Measurements from ENCODE around the gene RAD51B.

The RAD51B gene

DNA sequence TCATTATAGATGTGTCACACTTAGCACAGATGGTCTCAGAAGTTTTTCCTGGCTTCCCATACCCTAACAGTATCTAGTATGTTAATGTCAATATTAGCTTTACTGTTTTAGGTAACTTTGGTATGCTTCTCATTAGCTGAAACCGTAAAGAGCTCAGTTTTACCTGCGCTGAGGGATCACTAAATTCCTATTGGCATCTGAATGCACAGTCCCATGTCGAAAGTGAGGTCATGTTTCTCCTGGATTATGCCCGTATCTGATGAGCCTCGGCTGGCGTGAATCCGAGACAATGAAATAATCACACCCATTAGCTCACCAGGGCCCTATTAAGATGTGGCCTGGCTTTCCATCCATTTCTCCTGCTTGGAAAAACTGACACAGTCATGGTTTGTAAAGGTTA, 555.1 kb downstream of the RAD51B start:
- no peak for DNase-seq (ENCODE audit: low read depth in 1 of 2, low spot score in 1 of 2)

DNA sequence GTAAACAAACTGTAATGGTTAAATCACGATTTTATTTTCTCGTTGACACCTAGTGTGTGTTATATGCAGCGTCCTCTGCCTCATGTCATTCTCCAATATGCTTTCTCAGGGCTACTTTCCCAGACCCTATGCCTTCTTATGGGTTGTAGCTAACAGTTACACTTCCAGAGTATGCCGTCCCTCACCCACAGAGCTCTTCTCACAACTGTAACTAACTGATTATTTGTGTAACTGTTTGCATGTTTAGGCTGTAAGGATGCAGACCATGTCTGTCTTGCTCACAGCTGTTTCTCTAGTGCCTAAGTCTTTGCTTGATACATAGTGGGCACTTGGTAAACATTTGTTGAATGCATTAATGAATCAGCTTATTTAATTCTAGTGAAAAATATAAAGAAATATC, 555.8 kb downstream of the RAD51B start:
- DNase-seq (ENCODE audit: low read depth in 1 of 2, low spot score in 1 of 2): no peak

DNA sequence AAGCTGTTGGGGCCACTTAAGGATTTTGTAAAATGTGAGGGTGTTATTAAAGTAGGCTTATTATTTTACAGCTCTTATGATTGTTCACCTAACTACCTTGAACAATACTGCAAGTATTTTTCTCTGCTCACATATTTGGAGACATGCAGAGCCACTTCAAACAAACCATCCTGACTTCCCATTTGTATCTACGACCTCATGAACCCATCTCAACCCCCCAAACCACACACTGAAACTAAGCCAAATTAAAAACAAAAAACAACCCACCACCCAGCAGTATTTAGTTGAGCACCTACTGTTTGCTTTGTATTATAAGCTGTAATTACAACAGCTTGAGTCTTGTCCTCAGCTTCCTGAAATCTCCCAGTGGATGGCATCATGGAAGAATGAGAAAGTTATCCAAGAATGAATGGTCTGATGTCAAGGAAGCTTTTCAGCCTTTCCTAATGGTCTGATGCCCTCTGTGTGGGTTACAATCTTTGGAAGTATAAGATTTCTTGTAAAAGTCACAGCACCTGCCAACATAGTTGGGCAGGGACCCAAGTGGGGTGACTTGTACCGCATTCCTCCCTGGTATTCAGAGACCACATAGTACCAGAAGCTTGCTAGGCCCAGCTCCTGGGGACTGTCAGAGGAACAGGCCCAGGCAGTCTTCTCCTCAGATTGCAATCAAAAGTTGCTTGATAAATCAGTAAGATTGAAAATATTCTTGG, 556.6 kb downstream of the RAD51B start:
- no peak for DNase-seq (ENCODE audit: low read depth in 1 of 2, low spot score in 1 of 2)

GRCh38 chr14:68377006-68377405, 557.4 kb downstream of the RAD51B start:
- no peak for DNase-seq (ENCODE audit: low read depth in 1 of 2, low spot score in 1 of 2)

DNA sequence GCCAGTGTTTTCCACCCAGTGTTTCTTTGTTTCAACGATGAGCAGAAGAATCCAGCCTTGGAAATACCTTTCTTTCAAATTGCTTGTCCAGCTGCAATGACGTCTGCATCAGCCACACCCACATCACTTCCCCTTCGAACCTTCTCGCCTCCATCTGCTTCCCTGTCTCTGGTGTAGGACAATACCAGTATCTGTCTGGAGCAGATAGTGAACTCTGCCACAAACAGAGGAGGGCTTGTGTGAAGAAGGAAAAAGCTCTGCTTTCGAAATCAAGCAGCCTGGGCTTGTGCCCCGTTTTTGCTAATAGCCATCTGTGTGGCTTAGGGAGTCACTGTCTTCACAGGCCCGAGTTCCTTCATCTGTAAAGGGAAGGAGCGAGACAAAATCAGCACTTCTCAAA, 557.9 kb downstream of the RAD51B start:
- no peak for DNase-seq (ENCODE audit: low read depth in 1 of 2, low spot score in 1 of 2)

DNA sequence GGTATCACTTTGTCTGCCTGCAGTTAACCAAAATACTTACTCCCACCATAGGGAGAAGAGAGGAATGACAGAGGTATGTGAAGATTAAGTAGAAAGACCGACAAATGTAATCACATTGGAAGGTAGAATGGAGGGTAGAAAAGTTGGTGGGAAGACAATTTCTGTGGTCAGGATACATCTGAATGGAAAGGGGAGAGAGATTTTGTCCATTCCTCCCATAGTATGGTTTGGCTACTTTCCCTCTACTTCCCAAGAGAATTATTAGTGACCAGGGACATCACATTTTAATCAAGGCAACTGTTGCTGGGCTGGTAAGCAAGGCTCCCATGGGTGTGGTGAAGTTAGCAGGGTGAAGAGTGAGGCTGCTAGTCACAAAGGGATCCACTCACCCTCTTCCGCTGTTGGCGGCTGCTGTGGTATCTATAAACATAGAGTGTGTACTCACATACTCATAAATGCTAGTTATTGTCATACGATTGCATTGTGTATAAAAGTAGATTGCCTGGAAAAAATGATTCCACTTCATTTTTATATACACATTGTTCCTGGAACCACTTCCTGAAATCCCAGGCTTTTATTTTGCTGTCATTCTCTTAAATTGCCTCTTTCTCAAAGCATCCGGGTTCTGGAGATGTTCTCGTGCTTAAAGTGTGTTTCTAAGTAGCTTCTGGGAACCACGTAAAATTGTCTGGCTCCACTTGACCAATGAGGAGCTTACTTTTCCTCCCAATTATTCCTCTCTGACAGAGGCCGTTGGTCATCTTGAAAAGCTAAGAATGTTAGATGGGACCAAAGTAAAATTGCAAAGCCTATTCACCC, 560.1 kb downstream of the RAD51B start:
- DNase-seq (ENCODE audit: low read depth in 1 of 2, low spot score in 1 of 2): no peak

DNA sequence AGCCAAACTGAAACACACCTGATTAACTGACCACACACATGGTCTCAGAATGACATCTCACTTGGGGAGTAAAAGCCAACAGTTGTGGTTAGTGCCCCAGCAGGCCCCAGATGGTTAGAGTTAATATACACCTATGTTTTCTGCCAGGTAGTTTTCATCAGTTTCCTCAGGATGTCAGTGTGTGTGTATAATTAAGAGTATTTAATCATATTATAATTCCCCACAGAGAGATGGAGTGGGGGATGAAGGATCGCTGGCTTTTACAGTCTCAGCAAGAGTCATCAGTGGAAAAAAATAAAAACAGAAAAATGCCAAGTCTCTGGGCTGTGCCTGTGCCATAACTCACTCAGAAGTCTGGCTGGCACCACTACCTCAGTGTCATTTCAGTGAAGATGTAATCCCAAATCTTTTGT, 560.8 kb downstream of the RAD51B start:
- DNase-seq (ENCODE audit: low read depth in 1 of 2, low spot score in 1 of 2): no peak

DNA sequence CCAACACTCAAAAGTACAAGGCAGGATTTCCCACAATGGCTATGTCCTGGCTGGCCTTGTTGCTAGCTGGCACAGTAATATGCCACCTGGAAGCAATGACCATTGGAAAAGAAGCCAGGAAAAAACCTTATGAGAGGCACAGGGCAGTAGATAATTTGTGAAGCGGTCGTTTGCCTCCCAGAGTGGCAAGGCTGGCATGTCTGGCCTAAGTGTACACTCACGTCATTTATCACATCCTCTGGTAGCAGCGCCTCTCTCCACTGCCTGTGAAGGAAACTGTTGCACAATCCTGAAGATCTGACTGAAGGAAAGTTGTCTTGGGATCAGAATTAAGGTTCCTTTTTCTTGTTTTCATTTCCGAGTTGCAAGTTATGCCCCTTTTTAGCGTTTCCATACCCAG, 564.8 kb downstream of the RAD51B start:
- no peak for DNase-seq (ENCODE audit: low read depth in 1 of 2, low spot score in 1 of 2)

DNA sequence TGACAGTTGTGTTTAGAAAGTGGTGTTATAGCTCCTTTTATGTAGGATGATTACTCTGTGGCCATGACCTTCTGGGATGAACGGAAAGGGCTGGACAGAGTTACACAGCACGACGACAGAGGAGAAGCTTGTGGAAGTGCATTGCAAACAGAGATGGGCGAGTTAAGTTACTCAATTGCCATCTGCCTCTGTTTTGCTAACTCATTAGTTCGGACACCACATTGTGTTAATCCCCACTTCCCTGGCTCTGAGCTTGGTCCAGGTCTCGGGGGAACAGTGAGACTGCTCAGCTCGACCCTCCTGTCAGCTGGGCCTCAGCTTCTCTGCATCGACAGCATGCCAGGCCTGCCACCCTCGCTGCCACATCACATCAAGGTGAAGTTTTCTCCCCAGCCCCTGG, 565.3 kb downstream of the RAD51B start:
- DNase-seq (ENCODE audit: low read depth in 1 of 2, low spot score in 1 of 2): no peak

DNA sequence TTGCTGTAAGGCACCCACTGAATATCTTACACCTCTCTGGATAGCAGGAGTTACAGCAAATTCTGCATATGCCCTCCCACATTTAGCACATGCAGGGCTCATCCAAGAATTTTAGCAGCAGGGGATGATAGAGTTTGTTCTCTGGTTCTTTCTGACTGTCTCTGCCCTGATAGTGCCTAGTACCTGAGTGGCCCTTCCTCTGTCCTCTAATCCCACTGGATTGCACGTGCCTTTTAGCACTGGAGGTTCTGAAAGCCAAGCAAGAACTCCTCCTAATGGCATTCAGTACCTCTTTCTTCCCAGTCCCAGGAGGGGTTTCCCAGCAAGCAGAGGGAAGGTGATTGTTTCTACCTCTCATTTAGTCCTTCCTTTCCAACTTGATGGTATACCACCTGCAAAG, 566.9 kb downstream of the RAD51B start:
- DNase-seq (ENCODE audit: low read depth in 1 of 2, low spot score in 1 of 2): no peak

- DNase-seq (ENCODE audit: low read depth in 1 of 2, low spot score in 1 of 2): no peak
Observed at GRCh38 chr14:68386950-68387779, 567.6 kb downstream of the RAD51B start.

GRCh38 chr14:68389943-68390342, 570.4 kb downstream of the RAD51B start:
- no peak for DNase-seq (ENCODE audit: low read depth in 1 of 2, low spot score in 1 of 2)

DNA sequence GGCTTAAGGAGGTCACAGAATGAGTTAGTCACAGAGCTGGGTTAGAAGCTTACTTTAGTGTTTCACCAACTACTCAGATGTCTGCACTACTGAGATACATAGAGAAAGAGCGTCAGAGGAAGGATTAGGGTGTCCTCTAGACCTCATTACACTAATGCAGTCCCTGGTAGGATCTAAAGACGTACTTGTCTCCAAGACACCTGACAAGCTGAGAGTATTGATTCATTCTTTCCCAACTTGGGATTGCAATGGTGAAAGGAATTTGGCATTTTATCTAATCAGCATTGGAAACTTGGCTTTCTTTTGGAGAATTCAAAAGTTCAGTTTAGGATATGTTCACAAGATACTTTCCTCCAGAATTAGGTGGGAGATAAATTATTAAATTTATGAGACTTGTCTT, 571.2 kb downstream of the RAD51B start:
- no peak for DNase-seq (ENCODE audit: low read depth in 1 of 2, low spot score in 1 of 2)

- no peak for DNase-seq (ENCODE audit: low read depth in 1 of 2, low spot score in 1 of 2)
Observed at GRCh38 chr14:68391311-68392014, 571.9 kb downstream of the RAD51B start.

DNA sequence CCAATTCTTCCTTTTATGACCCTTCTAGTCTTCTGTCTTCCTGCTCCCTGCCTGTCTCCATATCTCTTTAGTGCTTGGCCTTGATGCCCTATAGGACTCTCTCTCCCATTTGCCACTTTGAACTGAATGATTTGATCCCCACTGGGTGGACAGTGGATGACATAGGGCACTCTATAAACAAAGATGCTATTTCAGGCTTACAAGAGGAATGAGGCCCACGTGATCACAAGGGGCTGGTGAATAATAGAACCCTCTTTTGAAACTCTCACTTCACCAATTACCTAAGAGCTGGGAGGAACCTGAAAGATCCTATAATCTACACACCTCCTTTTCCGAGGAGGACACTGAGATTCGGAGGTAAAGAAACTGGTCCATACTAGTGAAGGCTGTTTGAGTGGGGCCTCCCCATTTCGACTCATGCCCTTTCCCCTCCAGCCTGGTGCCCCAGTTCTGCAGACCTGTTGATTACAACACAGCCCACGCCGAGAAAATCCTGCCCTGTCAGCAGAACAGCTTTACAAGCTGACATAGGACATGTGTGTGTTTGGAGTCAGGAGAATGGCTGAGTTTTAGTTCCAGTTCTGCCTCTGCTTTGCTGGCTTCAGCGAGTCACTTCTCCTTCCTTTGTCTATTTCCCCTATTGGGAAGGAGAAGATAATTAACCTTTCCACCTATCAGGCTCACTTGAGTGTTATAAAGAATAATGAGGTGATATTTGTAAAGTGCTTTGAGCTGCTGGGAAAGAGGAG, 573.0 kb downstream of the RAD51B start:
- DNase-seq (ENCODE audit: low read depth in 1 of 2, low spot score in 1 of 2): no peak

GRCh38 chr14:68393259-68393658, 573.7 kb downstream of the RAD51B start:
- no peak for DNase-seq (ENCODE audit: low read depth in 1 of 2, low spot score in 1 of 2)

DNA sequence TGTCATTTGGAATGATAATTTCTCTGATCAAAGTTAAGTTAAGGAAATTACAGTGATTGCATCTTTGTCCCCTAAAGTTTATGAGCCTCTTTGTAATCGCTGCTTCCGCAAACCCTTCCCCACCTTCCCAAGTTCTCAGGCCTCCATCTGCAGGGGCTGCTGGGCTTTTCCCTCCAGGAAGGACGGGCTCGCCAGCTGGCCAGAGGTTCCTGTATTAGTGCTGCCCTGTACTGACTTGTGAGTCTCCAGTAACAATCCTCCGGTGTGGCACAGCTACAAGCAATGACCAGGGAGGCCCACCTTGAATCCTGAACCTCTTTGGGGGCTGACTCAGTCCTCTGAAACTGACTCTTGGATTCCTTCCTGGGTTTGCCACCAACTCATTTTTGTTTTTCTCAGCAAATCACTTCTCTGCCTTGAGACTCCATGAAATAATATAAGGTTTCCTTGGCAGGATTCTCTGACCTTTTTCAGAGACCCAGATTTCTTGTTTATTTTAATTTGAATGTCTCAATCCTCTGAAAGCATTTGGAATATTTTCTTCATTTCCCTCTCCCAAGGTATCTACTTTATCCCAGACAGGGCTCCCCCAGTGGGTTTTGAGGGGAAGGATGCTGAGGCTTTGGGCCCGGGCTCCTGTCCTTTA, 574.7 kb downstream of the RAD51B start:
- no peak for DNase-seq (ENCODE audit: low read depth in 1 of 2, low spot score in 1 of 2)

GRCh38 chr14:68394764-68395143, 575.2 kb downstream of the RAD51B start:
- DNase-seq (ENCODE audit: low read depth in 1 of 2, low spot score in 1 of 2): no peak

DNA sequence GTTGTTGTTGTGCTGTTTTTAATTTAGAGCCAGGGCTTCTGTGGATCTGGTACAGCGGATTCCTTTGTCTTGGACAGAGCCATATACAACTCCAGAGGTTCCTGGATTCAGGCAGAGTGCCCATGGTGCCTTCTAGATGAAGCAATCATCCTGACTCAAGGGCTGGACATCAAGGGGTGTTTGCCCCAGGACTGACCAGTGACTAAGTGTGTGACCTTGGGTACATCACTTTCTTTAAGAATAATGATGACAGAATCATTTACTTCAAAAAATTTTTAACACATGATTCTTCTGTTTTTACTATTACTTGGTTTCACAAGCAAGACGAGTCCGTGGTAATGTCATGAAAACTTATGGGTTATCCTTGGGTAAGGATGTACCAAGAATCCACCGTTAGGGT, 576.0 kb downstream of the RAD51B start:
- no peak for DNase-seq (ENCODE audit: low read depth in 1 of 2, low spot score in 1 of 2)

DNA sequence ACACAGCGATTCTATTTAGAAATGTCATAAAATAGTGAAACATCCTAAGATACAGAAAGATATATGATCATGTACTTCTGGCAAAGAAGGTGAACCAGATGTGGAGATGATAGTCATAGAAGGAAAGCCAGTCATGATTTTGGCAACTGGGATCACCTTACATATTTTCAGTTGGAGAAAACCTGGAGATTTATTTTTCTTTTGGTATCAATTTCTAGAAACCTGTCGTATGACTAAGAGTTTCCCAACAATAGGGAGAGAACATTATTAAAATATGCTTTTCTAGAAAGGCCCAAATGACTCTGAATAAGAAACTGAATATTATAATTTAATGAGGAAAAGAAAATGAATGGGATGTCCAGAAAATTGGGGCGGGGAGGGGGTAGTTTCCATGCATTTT, 576.9 kb downstream of the RAD51B start:
- DNase-seq (ENCODE audit: low read depth in 1 of 2, low spot score in 1 of 2): no peak
